HL-60 (cell line): Measurements from ENCODE around the gene PRDM10.

Source experiments
- CTCF ChIP-seq: IDR thresholded peaks from one replicate; pipeline ENCODE4 v1.5.1; 2011; ENCODE audit warnings: low read length, control low read depth, inconsistent platforms; ENCODE audit not compliant: insufficient read depth
- GABPA ChIP-seq: IDR thresholded peaks from 2 replicates; pipeline ENCODE4 v1.6.1; 2012; ENCODE audit warnings: low read depth
- POLR2AphosphoS5 ChIP-seq: IDR thresholded peaks from 2 replicates; pipeline ENCODE4 v1.6.1; 2012; ENCODE audit warnings: low read depth

- TF ChIP-seq POLR2AphosphoS5 (no peak), CTCF (no peak), GABPA (no peak)
These were observed 20.6 kb upstream of the PRDM10 start for GRCh38 chr11:130023204-130023603.
